Upper lobe of left lung (tissue), 6 donors: ENCODE data around the gene PIAS2. TPM values are rescaled to one million over a fixed set of nuclear protein-coding genes. Genes with fewer than 3 reads are reported as not detected.

Experiments
- ATAC-seq, 2 donors: fragments of 200-7000 bp; cut with Tn5 transposase; one replicate each; pipeline ENCODE4 v1.9.1; 2022; ENCODE audit warnings: mild to moderate bottlenecking in 2 of 2, moderate library complexity in 2 of 2; ENCODE audit not compliant: low FRiP score in 2 of 2
- DNase-seq, 2 donors: peaks; one replicate each; pipeline ENCODE4 v3.0.0-alpha.2; 2019 to 2020
- H3K27ac ChIP-seq, 4 donors: fragments of 200-600 bp; sonication (generic); one replicate each; pipeline ENCODE4 v1.5.1; 2016 to 2019
- H3K27me3 ChIP-seq, 4 donors: fragments of 200-600 bp; sonication (generic); one replicate each; pipeline ENCODE4 v1.5.1; 2017 to 2019
- H3K36me3 ChIP-seq, 4 donors: fragments of 200-600 bp; sonication (generic); one replicate each; pipeline ENCODE4 v1.5.1; 2016 to 2019
- H3K4me1 ChIP-seq, 4 donors: fragments of 200-600 bp; sonication (generic); one replicate each; pipeline ENCODE4 v1.5.1; 2018 to 2019
- H3K4me3 ChIP-seq, 4 donors: fragments of 200-600 bp; sonication (generic); one replicate each; pipeline ENCODE4 v1.5.1; 2017 to 2019; ENCODE audit warnings: mild to moderate bottlenecking in 2 of 4, moderate library complexity in 1 of 4
- H3K9me3 ChIP-seq, 4 donors: fragments of 200-600 bp; sonication (generic); one replicate each; pipeline ENCODE4 v1.5.1; 2018 to 2019
- EP300 ChIP-seq, 4 donors: sonication (generic); formaldehyde crosslinking; IDR thresholded peaks; one replicate each; pipeline ENCODE4 v1.5.1; 2017; ENCODE audit warnings: antibody characterized with exemption in 4 of 4, control low read depth in 2 of 4
- POLR2A ChIP-seq, 4 donors: fragments of 450-650 bp; IDR thresholded peaks; one replicate each; pipeline ENCODE4 v1.5.1; 2016 to 2017; ENCODE audit warnings: antibody characterized with exemption in 4 of 4, mild to moderate bottlenecking in 2 of 4
- POLR2AphosphoS5 ChIP-seq, 2 donors: sonication (generic); formaldehyde crosslinking; IDR thresholded peaks; one replicate each; pipeline ENCODE4 v1.5.1; 2017; ENCODE audit warnings: antibody characterized with exemption in 2 of 2
- WGBS, 2 donors: methylation state at CpG; one replicate each; pipeline ENCODE4 v1.1.5; 2017 to 2018; 5-methylcytosine and 5-hydroxymethylcytosine counted together
- total RNA-seq, 6 donors: library from RNA; depleted of rRNA in 4 of 6; stranded (reverse); fragments of >200 nt in 4 of 6; gene quantifications; one replicate each; pipeline versions ENCODE4 v1.1.0 to v1.2.1, GENCODE V29; 2016 to 2021
- TF ChIP-seq, protein P1 (sequence below), 6 experiments: fragments of 450-650 bp in 4 of 6; fragments of 200-600 bp in 2 of 6; sonication (generic) in 2 of 6; IDR thresholded peaks; one replicate each; pipeline ENCODE4 v1.5.1; 2016 to 2019; ENCODE audit warnings: antibody characterized with exemption in 6 of 6
- donor health status: DM: no; HTN: no; CAD: no; lungs with moderate emphysema.
- donor health status: DM: no; HTN: yes; CAD: no; lungs with severe emphysema.

Gene PIAS2
- total RNA-seq, 6 donors from 2014 or later, result 18.4 to 33.5 (median 30.4) TPM

DNA sequence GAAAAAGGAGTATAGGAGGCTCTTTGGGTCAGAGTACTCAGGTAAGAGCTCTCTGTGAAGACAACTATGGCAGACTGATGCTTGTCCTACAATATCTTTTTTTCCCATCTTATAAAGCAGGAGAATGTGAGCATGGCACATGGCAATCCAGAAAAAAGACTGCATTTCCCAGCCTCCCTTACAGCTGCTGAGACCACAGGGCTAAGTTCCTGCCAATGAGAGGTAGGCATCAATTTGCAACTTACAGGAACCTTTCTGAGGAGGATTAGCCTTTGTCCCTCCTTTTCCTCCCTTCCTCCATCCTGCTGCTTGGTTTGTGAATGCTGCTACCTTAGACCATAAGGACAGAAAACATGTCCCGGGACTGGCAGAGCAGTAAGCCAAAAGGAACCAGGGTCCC, 122.7 kb downstream of the PIAS2 start:
- TF ChIP-seq, protein P1, sequence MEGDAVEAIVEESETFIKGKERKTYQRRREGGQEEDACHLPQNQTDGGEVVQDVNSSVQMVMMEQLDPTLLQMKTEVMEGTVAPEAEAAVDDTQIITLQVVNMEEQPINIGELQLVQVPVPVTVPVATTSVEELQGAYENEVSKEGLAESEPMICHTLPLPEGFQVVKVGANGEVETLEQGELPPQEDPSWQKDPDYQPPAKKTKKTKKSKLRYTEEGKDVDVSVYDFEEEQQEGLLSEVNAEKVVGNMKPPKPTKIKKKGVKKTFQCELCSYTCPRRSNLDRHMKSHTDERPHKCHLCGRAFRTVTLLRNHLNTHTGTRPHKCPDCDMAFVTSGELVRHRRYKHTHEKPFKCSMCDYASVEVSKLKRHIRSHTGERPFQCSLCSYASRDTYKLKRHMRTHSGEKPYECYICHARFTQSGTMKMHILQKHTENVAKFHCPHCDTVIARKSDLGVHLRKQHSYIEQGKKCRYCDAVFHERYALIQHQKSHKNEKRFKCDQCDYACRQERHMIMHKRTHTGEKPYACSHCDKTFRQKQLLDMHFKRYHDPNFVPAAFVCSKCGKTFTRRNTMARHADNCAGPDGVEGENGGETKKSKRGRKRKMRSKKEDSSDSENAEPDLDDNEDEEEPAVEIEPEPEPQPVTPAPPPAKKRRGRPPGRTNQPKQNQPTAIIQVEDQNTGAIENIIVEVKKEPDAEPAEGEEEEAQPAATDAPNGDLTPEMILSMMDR (IDR thresholded peaks at IDR 0.05), result no peak
- no peak for TF ChIP-seq POLR2AphosphoS5 (IDR thresholded peaks at IDR 0.05)
- ATAC-seq (no peak), DNase-seq (no peak)
- Histone ChIP-seq H3K4me3 (no peak overlapping the region), H3K9me3 (no peaks in the 10 kb centered on the region), H3K4me1 (no peaks in the 10 kb centered on the region), H3K27me3 (no peaks in the 10 kb centered on the region), H3K27ac (no peak overlapping the region), H3K36me3 (no peaks in the 10 kb centered on the region)
- 69 to 81% methylated on average over 1 of the region's 1 CpG for WGBS, 2 donors

DNA sequence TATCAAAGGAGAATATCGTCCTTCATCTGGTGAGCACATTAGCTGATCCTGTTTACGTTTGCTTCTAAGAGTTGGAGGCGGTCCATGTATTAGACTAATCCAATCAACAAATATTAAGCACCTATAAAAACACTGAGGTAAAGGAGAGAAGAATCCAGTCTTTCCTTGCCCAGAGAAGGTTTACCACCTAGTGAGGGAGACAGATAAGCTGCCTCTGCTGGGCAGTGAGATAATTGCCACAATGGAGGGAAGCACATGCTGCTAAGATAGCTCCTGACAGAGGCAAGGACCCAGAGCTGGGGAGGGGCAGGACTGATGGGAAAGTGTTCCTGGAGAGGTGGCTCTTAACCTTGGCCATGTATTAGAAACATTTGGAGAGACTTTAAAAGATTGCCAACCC, 123.7 kb downstream of the PIAS2 start:
- Histone ChIP-seq H3K4me1 (no peaks in the 10 kb centered on the region), H3K36me3 (no peaks in the 10 kb centered on the region), H3K27me3 (no peaks in the 10 kb centered on the region), H3K27ac (no peak overlapping the region), H3K4me3 (no peak overlapping the region), H3K9me3 (no peaks in the 10 kb centered on the region)
- DNase-seq (no peak), ATAC-seq (peak in 1 of 2 donors; percentile 30)
- TF ChIP-seq POLR2A (IDR thresholded peaks at IDR 0.05) (no peak), EP300 (IDR thresholded peaks at IDR 0.05) (no peak), POLR2AphosphoS5 (IDR thresholded peaks at IDR 0.05) (no peak)
- TF ChIP-seq, protein P1 (IDR thresholded peaks at IDR 0.05), result no peak
- 58 to 72% methylated on average over 3 of the region's 3 CpGs for WGBS, 2 donors

DNA sequence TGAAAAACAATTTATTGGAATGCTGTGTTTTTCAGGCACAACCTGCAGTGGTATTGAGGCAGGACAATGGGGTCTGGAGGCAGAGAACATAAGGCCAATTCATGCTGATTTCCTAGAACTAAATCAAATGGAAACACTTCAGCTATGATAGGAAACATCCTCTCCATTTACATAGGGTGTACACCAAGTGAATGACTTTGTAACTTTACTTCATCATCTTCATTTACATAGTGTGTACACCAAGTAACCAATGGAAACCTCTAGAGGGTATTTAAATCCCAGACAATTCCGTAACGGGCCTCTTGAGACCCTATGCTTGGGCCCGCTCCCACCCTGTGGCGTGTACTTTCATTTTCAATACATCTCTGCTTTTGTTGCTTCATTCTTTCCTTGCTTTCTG, 128.2 kb downstream of the PIAS2 start:
- Histone ChIP-seq H3K27ac (no peak overlapping the region), H3K36me3 (no peaks in the 10 kb centered on the region), H3K4me1 (no peaks in the 10 kb centered on the region), H3K27me3 (no peaks in the 10 kb centered on the region), H3K9me3 (peaks cover 0 to 4% (median 0%) of the 10 kb centered on the region in 4 donors), H3K4me3 (no peak overlapping the region)
- ATAC-seq (no peak), DNase-seq (no peak)
- no peak for TF ChIP-seq POLR2A (IDR thresholded peaks at IDR 0.05)
- no peak for TF ChIP-seq POLR2AphosphoS5 (IDR thresholded peaks at IDR 0.05)
- TF ChIP-seq EP300 (IDR thresholded peaks at IDR 0.05), result no peak
- TF ChIP-seq, protein P1 (IDR thresholded peaks at IDR 0.05), result no peak
- 87 to 96% methylated on average over 4 of the region's 4 CpGs for WGBS, 2 donors

DNA sequence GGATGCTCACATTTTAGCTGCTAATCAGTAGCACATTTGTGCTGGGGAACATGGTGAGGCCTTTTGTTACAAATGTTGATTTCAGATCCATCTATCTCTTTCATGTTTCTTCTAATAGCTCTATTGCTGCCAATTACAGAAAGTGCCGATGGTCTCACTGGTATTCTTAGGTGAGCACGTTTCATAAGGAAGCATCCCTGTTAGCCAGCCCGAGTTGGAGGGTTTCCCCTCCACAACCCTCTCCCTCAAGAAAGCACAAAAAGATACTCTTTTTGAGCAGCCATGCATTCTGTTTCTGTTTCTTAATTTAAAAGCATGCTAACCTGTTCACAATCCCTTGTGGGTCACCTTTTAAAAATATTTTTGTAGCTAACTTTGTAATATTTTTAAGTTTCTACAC, 129.6 kb downstream of the PIAS2 start:
- Histone ChIP-seq H3K9me3 (peaks cover 0 to 4% (median 0%) of the 10 kb centered on the region in 4 donors), H3K4me1 (no peaks in the 10 kb centered on the region), H3K27me3 (no peaks in the 10 kb centered on the region), H3K36me3 (no peaks in the 10 kb centered on the region), H3K4me3 (no peak overlapping the region), H3K27ac (no peak overlapping the region)
- DNase-seq (no peak), ATAC-seq (no peak)
- TF ChIP-seq POLR2AphosphoS5 (IDR thresholded peaks at IDR 0.05) (no peak), POLR2A (IDR thresholded peaks at IDR 0.05) (no peak), EP300 (IDR thresholded peaks at IDR 0.05) (no peak)
- TF ChIP-seq, protein P1 (IDR thresholded peaks at IDR 0.05), result no peak
- WGBS, 2 donors, result 76 to 82% methylated on average over 3 of the region's 3 CpGs

DNA sequence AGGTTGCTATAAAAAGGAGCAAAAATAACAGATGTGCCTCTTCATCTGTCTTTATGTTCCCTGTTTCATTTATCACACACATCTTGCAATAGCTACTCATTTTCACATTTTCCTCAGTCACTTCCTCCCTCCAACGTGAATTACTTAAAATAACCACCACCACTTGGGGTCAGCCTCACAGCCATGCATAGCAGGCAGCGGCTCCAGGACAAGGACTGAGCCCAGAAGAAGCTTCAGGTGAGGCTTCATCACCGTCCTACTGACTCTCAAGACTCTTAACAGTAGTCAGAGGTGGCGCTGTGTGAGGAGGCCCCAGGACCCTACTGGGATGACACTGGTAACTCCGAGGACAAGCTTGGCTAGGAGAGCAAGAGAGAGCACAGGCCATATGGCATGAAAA, 144.9 kb downstream of the PIAS2 start:
- WGBS, 2 donors, result 45 to 52% methylated on average over 5 of the region's 5 CpGs

More for the DNA sequence above, 144.9 kb downstream of the PIAS2 start:
- H3K27ac ChIP-seq, result no peak overlapping the region
- no peak overlapping the region for H3K4me3 ChIP-seq
- H3K27me3 ChIP-seq, result no peaks in the 10 kb centered on the region
- no peaks in the 10 kb centered on the region for H3K4me1 ChIP-seq
- no peak for TF ChIP-seq POLR2A (IDR thresholded peaks at IDR 0.05)
- H3K36me3 ChIP-seq, result no peaks in the 10 kb centered on the region
- H3K9me3 ChIP-seq, result no peaks in the 10 kb centered on the region
- no peak for DNase-seq
- ATAC-seq, result no peak
